Sigmoid colon (tissue), 4 donors: Measurements from ENCODE around the gene GABRP.

Experiments
- EP300 ChIP-seq, 4 donors: sonication (generic); formaldehyde crosslinking; IDR thresholded peaks; one replicate each; pipeline ENCODE4 v1.6.1; 2017; ENCODE audit warnings: antibody characterized with exemption in 4 of 4
- POLR2A ChIP-seq, 2 donors: fragments of 450-650 bp; IDR thresholded peaks; one replicate each; pipeline ENCODE4 v1.6.1; 2016; ENCODE audit warnings: antibody characterized with exemption in 2 of 2, mild to moderate bottlenecking in 2 of 2, moderate library complexity in 2 of 2
- POLR2AphosphoS5 ChIP-seq, 4 donors: sonication (generic); formaldehyde crosslinking; IDR thresholded peaks; one replicate each; pipeline ENCODE4 v1.6.1; 2017; ENCODE audit warnings: antibody characterized with exemption in 4 of 4
- TF ChIP-seq, protein P1 (sequence below), 4 experiments: fragments of 450-650 bp in 3 of 4; fragments of 200-600 bp in 1 of 4; IDR thresholded peaks; one replicate each; pipeline ENCODE4 v1.5.1; 2016 to 2019; ENCODE audit warnings: antibody characterized with exemption in 4 of 4, mild to moderate bottlenecking in 3 of 4, moderate library complexity in 2 of 4

DNA sequence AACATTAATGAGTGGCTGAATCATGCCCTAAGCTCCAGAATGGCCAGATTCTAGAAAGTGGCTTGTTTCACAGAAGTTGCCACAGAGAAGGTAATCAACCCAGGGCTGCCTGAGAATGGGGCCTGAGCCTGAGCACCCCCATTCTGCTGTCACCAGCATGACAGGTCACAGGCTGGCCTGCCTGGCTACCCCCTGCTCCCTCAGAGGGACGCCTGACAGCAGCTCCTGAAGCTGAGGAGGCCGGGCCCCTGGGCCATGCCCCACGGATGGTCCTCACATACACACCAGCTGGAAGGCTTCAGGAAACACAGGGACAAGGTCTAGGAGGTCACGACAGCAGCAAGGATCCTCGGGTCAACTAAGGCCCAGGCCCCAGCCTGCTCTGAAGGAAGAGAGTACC, 3.7 kb downstream of the GABRP start:
- no peak for TF ChIP-seq POLR2AphosphoS5 (IDR thresholded peaks at IDR 0.05)
- TF ChIP-seq, protein P1, sequence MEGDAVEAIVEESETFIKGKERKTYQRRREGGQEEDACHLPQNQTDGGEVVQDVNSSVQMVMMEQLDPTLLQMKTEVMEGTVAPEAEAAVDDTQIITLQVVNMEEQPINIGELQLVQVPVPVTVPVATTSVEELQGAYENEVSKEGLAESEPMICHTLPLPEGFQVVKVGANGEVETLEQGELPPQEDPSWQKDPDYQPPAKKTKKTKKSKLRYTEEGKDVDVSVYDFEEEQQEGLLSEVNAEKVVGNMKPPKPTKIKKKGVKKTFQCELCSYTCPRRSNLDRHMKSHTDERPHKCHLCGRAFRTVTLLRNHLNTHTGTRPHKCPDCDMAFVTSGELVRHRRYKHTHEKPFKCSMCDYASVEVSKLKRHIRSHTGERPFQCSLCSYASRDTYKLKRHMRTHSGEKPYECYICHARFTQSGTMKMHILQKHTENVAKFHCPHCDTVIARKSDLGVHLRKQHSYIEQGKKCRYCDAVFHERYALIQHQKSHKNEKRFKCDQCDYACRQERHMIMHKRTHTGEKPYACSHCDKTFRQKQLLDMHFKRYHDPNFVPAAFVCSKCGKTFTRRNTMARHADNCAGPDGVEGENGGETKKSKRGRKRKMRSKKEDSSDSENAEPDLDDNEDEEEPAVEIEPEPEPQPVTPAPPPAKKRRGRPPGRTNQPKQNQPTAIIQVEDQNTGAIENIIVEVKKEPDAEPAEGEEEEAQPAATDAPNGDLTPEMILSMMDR (IDR thresholded peaks at IDR 0.05) = no peak
- no peak for TF ChIP-seq POLR2A (IDR thresholded peaks at IDR 0.05)
- TF ChIP-seq EP300 (IDR thresholded peaks at IDR 0.05) = no peak
